Neural cell (in vitro differentiated cells): ENCODE data around the gene RYR3.

Experiments used
- EP300 ChIP-seq: fragments of 450-650 bp; conservative IDR thresholded peaks from 2 replicates; pipeline ENCODE4 v1.6.1; 2014; ENCODE audit warnings: antibody characterized with exemption, mild to moderate bottlenecking, moderate library complexity; ENCODE audit not compliant: poor library complexity, severe bottlenecking
- MXI1 ChIP-seq: fragments of 450-650 bp; conservative IDR thresholded peaks from 2 replicates; pipeline ENCODE4 v1.6.1; 2014; ENCODE audit warnings: antibody characterized with exemption, mild to moderate bottlenecking; ENCODE audit not compliant: poor library complexity, severe bottlenecking
- TF ChIP-seq, protein P1 (sequence below): fragments of 450-650 bp; IDR thresholded peaks from 2 replicates; pipeline ENCODE4 v1.5.1; 2014; ENCODE audit warnings: antibody characterized with exemption, mild to moderate bottlenecking, moderate library complexity; ENCODE audit not compliant: poor library complexity, severe bottlenecking

DNA sequence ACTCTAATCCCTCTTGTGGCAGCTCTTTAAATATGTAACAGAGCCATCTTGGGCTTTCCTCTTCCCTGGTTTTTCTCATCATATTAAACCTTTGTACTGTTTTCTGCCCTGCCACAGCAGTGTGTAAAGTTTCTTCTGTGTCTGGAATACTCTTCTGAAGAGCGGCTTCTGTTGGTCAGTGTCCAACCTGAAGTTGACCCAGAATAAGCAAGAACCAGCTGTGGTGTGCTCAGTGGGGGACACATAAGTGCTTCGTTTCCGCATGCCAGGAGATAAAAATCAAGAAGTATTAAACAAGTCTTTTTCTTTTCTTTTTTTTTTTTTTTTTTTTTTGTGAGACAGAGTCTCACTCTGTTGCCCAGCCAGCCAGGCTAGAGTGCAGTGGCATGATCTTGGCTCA is 484.3 kb downstream of the RYR3 start:
- TF ChIP-seq, protein P1, sequence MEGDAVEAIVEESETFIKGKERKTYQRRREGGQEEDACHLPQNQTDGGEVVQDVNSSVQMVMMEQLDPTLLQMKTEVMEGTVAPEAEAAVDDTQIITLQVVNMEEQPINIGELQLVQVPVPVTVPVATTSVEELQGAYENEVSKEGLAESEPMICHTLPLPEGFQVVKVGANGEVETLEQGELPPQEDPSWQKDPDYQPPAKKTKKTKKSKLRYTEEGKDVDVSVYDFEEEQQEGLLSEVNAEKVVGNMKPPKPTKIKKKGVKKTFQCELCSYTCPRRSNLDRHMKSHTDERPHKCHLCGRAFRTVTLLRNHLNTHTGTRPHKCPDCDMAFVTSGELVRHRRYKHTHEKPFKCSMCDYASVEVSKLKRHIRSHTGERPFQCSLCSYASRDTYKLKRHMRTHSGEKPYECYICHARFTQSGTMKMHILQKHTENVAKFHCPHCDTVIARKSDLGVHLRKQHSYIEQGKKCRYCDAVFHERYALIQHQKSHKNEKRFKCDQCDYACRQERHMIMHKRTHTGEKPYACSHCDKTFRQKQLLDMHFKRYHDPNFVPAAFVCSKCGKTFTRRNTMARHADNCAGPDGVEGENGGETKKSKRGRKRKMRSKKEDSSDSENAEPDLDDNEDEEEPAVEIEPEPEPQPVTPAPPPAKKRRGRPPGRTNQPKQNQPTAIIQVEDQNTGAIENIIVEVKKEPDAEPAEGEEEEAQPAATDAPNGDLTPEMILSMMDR, result no peak
- TF ChIP-seq MXI1 (no peak), EP300 (no peak)
